ENCODE results near the gene DYNLT2.

Gene DYNLT2

DNA sequence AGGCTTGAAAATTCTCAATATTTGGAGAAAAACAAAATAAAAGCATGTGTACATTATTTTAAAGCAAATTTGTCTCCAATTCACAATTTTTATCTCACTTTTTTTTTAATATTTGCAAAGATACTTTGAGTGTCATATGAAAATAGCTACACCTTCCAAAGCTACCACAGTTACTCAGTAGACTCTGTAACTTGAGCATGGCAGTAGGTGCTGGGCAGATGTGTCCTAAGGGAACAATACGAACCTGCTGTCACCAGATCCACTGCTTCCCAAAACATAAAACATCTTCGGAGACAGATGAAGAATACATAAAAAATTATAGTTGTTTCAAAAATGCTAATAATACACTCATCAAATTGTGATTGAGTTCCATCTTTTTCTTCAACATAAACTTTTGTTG, 60.1 kb downstream of the DYNLT2 start:
- Histone ChIP-seq H3K4me1 (no peaks in the 10 kb centered on the region), H3K9me3 (peaks cover 0 to 5% (median 2%) of the 10 kb centered on the region in 3 donors), H3K27me3 (no peaks in the 10 kb centered on the region), H3K4me3 (no peak overlapping the region), H3K36me3 (peaks cover 13 to 33% (median 30%) of the 10 kb centered on the region in 3 donors), H3K27ac (no peak overlapping the region)
- intact Hi-C loops (cut with DNase I; ENCODE audit: low total_unique reads), result no loop called here
- TF ChIP-seq, protein P1, sequence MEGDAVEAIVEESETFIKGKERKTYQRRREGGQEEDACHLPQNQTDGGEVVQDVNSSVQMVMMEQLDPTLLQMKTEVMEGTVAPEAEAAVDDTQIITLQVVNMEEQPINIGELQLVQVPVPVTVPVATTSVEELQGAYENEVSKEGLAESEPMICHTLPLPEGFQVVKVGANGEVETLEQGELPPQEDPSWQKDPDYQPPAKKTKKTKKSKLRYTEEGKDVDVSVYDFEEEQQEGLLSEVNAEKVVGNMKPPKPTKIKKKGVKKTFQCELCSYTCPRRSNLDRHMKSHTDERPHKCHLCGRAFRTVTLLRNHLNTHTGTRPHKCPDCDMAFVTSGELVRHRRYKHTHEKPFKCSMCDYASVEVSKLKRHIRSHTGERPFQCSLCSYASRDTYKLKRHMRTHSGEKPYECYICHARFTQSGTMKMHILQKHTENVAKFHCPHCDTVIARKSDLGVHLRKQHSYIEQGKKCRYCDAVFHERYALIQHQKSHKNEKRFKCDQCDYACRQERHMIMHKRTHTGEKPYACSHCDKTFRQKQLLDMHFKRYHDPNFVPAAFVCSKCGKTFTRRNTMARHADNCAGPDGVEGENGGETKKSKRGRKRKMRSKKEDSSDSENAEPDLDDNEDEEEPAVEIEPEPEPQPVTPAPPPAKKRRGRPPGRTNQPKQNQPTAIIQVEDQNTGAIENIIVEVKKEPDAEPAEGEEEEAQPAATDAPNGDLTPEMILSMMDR (IDR thresholded peaks at IDR 0.05), result no peak
- no peak for DNase-seq
